SK-N-SH (cell line): ENCODE measurements around the gene UNCX. TPM values are rescaled to one million over a fixed set of nuclear protein-coding genes. Genes with fewer than 3 reads are reported as not detected.

Experiments
- CTCF ChIA-PET: fragments of 300-600, 350-600 bp; formaldehyde crosslinking; extraction: SDS; loops from one replicate; lab custom pipeline; 2021; lab: Yijun Ruan, JAX
- POLR2A ChIA-PET: fragments of 350-600 bp; sonication (Branson Sonifier 250); formaldehyde crosslinking; extraction: SDS; loops from one replicate; lab custom pipeline; 2020; ENCODE audit warnings: antibody characterized with exemption, inconsistent platforms; lab: Yijun Ruan, JAX
- DNase-seq: peaks from one replicate; pipeline ENCODE4 v3.0.0; 2012
- H2AFZ ChIP-seq: fragments of 200-600 bp; sonication (generic); 2 replicates; pipeline ENCODE4 v1.8.1; 2016; ENCODE audit warnings: antibody characterized with exemption, mild to moderate bottlenecking, low read depth
- H3F3A ChIP-seq: fragments of 200-600 bp; sonication (generic); replicated peaks from 2 replicates; pipeline ENCODE3; 2016; ENCODE audit warnings: antibody characterized with exemption, mild to moderate bottlenecking; ENCODE audit not compliant: insufficient read depth
- H3K27ac ChIP-seq, 2 experiments: fragments of 200-500 bp in 1 of 2; fragments of 200-600 bp in 1 of 2; sonication (Bioruptor generic) in 1 of 2; sonication (generic), shearing (Covaris generic) in 1 of 2; 2 replicates each; pipeline versions ENCODE4 v1.5.1 to v1.6.1; 2014 to 2016; ENCODE audit warnings: low read depth in 2 of 2, inconsistent platforms in 1 of 2, low read length in 1 of 2, mild to moderate bottlenecking in 1 of 2, mixed read lengths in 1 of 2
- H3K27me3 ChIP-seq: fragments of 200-600 bp; sonication (generic), shearing (Covaris generic); 2 replicates; pipeline ENCODE4 v1.6.1; 2016; ENCODE audit warnings: mixed run types; ENCODE audit not compliant: insufficient read depth
- H3K36me3 ChIP-seq, 2 experiments: fragments of 200-500 bp in 1 of 2; fragments of 200-600 bp in 1 of 2; sonication (Bioruptor generic) in 1 of 2; sonication (generic) in 1 of 2; replicated peaks in 1 of 2; 2 replicates each; pipeline versions ENCODE3 to v1.5.1; 2014 to 2016; ENCODE audit warnings: low read length in 1 of 2, mild to moderate bottlenecking in 1 of 2; ENCODE audit not compliant: insufficient read depth in 2 of 2, control insufficient read depth in 1 of 2
- H3K4me1 ChIP-seq, 2 experiments: fragments of 200-500 bp in 1 of 2; fragments of 200-600 bp in 1 of 2; sonication (Bioruptor generic) in 1 of 2; sonication (generic), shearing (Covaris generic) in 1 of 2; 2 replicates each; pipeline versions ENCODE4 v1.5.1 to v1.6.1; 2014 to 2016; ENCODE audit warnings: low read depth in 1 of 2, low read length in 1 of 2, mixed run types in 1 of 2; ENCODE audit not compliant: insufficient read depth in 2 of 2, control insufficient read depth in 1 of 2
- H3K4me2 ChIP-seq: fragments of 200-600 bp; sonication (generic), shearing (Covaris generic); 2 replicates; pipeline ENCODE4 v1.6.1; 2017; ENCODE audit warnings: mixed run types
- H3K4me3 ChIP-seq, 2 experiments: fragments of 200-500 bp in 1 of 2; fragments of 200-600 bp in 1 of 2; sonication (Bioruptor generic) in 1 of 2; sonication (generic), shearing (Covaris generic) in 1 of 2; 2 replicates each; pipeline versions ENCODE4 v1.5.1 to v1.8.1; 2014 to 2016; ENCODE audit warnings: low read depth in 2 of 2, inconsistent platforms in 1 of 2, low read length in 1 of 2, mild to moderate bottlenecking in 1 of 2, mixed read lengths in 1 of 2, moderate library complexity in 1 of 2
- H3K79me2 ChIP-seq: fragments of 200-600 bp; sonication (generic); 2 replicates; pipeline ENCODE4 v1.8.1; 2017; ENCODE audit warnings: mild to moderate bottlenecking; ENCODE audit not compliant: insufficient read depth
- H3K9ac ChIP-seq: fragments of 200-600 bp; sonication (generic); 2 replicates; pipeline ENCODE4 v1.6.1; 2017; ENCODE audit warnings: mixed run types
- H3K9me2 ChIP-seq: fragments of 200-600 bp; sonication (generic); 2 replicates; pipeline ENCODE4 v1.6.1; 2017; ENCODE audit warnings: mixed run types
- H3K9me3 ChIP-seq: fragments of 200-600 bp; sonication (generic); 2 replicates; pipeline ENCODE4 v1.6.1; 2017; ENCODE audit warnings: mixed run types, mild to moderate bottlenecking, moderate library complexity
- H4K20me1 ChIP-seq: fragments of 200-600 bp; sonication (generic); 2 replicates; pipeline ENCODE4 v1.6.1; 2017; ENCODE audit warnings: mild to moderate bottlenecking, mixed run types; ENCODE audit not compliant: insufficient read depth
- CHD2 ChIP-seq: fragments of 150-350 bp; IDR thresholded peaks from 2 replicates; pipeline ENCODE4 v1.6.1; 2018; ENCODE audit warnings: low read length; ENCODE audit not compliant: partially characterized antibody
- CTCF ChIP-seq: fragments of 200-600 bp; sonication (generic); IDR thresholded peaks from 2 replicates; pipeline ENCODE4 v1.6.1; 2017; ENCODE audit warnings: antibody characterized with exemption, mild to moderate bottlenecking, moderate library complexity
- EP300 ChIP-seq, 2 experiments: IDR thresholded peaks; 2 replicates each; pipeline versions ENCODE4 v1.4.0 to v1.6.1; 2012; ENCODE audit warnings: borderline replicate concordance in 1 of 2, low read depth in 1 of 2, low read length in 1 of 2
- EZH2phosphoT487 ChIP-seq: fragments of 200-600 bp; sonication (generic); IDR thresholded peaks from 2 replicates; pipeline ENCODE4 v1.6.1; 2017; ENCODE audit warnings: low read depth, mixed run types, mild to moderate bottlenecking, antibody characterized with exemption, moderate library complexity, borderline replicate concordance
- GABPA ChIP-seq: IDR thresholded peaks from 2 replicates; pipeline ENCODE4 v1.4.0; 2012; ENCODE audit warnings: low read depth, mild to moderate bottlenecking
- NRF1 ChIP-seq: IDR thresholded peaks from 2 replicates; pipeline ENCODE4 v1.6.1; 2012; ENCODE audit warnings: low read depth, mild to moderate bottlenecking, low read length
- PBX3 ChIP-seq: IDR thresholded peaks from 2 replicates; pipeline ENCODE4; 2012
- RAD21 ChIP-seq: IDR thresholded peaks from 2 replicates; pipeline ENCODE4 v1.6.1; 2012; ENCODE audit warnings: mild to moderate bottlenecking, low read length
- SIN3A ChIP-seq: IDR thresholded peaks from 2 replicates; pipeline ENCODE4 v1.6.1; 2012; ENCODE audit warnings: low read depth, mild to moderate bottlenecking, low read length, moderate library complexity, borderline replicate concordance
- TAF1 ChIP-seq: IDR thresholded peaks from 2 replicates; pipeline ENCODE4 v1.6.1; 2012; ENCODE audit warnings: low read depth, mild to moderate bottlenecking, low read length, moderate library complexity, borderline replicate concordance
- TEAD4 ChIP-seq: IDR thresholded peaks from 2 replicates; pipeline ENCODE4 v1.4.0; 2012; ENCODE audit warnings: mild to moderate bottlenecking, borderline replicate concordance; ENCODE audit not compliant: insufficient read depth
- USF1 ChIP-seq: IDR thresholded peaks from 2 replicates; pipeline ENCODE4 v1.4.0; 2012; ENCODE audit warnings: low read depth, borderline replicate concordance
- WGBS: methylation state at CpG from one replicate; pipeline ENCODE4 v1.1.6; 2017; ENCODE audit warnings: low lambda C conversion rate; 5-methylcytosine and 5-hydroxymethylcytosine counted together
- polyA plus RNA-seq, 3 experiments: library from polyadenylated mRNA; depleted of rRNA; stranded (reverse); fragments of >200 nt; gene quantifications; 2 replicates each; pipeline ENCODE4 v1.2.3, GENCODE V29; 2012
- TF ChIP-seq, protein P1 (sequence below): IDR thresholded peaks from 2 replicates; pipeline ENCODE4 v1.4.0; 2012; ENCODE audit warnings: low read depth, borderline replicate concordance
- TF ChIP-seq, protein P2 (sequence below): IDR thresholded peaks from 2 replicates; pipeline ENCODE4 v1.6.1; 2012; ENCODE audit warnings: mild to moderate bottlenecking, low read depth, low read length, moderate library complexity
- TF ChIP-seq, protein P3 (sequence below): IDR thresholded peaks from 2 replicates; pipeline ENCODE4 v1.4.0; 2012; ENCODE audit warnings: low read depth

The UNCX gene
- polyA plus RNA-seq, 1 of the 3 experiments (the other 2 are of a cell fraction): not detected

GRCh38 chr7:1244700-1245523 is 12.2 kb downstream of the UNCX start:
- TF ChIP-seq TEAD4 (no peak), USF1 (no peak), EZH2phosphoT487 (no peak), CHD2 (no peak)
- POLR2A ChIA-PET: no interaction called here
- Histone ChIP-seq H3K79me2 (no peaks in the 10 kb centered on the region), H3K9me3 (no peaks in the 10 kb centered on the region), H3K27ac (no peak overlapping the region), H3K4me1 (no peaks in the 10 kb centered on the region), H3K27me3 (peaks cover 95% of the 10 kb centered on the region), H3K36me3 (no peaks in the 10 kb centered on the region), H3K4me3 (no peak overlapping the region), H4K20me1 (peaks cover 60% of the 10 kb centered on the region), H3K9ac (no peak overlapping the region), H3F3A (peaks cover 16% of the 10 kb centered on the region), H2AFZ (no peak overlapping the region), H3K4me2 (no peak overlapping the region), H3K9me2 (no peaks in the 10 kb centered on the region)
- WGBS: 12% methylated on average over 14 of the region's 14 CpGs
- CTCF ChIA-PET: interaction anchor here (0.7 to 2.7 kb wide), 13 partner anchors 9 to 188 kb away, joined by 3 to 24 read pairs (median 3); partner anchors contain the start of gene UNCX
- no peak for DNase-seq

DNA sequence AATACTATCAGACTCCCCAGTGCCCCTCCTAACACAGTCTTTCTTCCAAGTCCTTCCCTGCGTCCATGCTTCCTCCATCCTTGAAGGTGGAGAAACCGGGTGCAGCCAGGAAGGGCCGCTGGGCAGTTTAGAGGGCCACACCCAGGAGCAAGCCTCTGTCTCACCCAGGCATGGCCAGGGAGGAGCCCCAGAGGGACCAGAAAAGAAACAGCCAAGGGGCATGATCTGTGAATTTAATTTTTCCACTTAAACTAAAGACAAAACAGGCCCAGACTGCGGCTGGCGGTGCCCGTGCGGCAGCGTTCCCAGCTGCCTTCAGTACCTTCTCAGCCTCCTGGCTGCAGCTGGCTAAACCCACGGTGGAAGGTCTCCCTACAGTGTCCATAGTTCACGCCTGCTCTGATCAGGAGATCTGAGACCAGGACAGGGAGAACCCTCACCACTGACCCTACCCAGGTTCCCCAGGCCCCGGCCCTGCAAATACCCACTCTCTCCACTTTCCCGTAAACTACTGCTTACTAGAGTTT is 12.9 kb downstream of the UNCX start:
- CTCF ChIA-PET: interaction anchor here (0.7 to 2.7 kb wide), 13 partner anchors 10 to 228 kb away, joined by 3 to 24 read pairs (median 3); partner anchors contain the start of gene UNCX
- Histone ChIP-seq H3K27me3 (peaks cover 95% of the 10 kb centered on the region), H3F3A (peaks cover 16% of the 10 kb centered on the region), H3K9me2 (no peaks in the 10 kb centered on the region), H3K27ac (no peak overlapping the region), H3K9ac (no peak overlapping the region), H3K4me1 (no peaks in the 10 kb centered on the region), H3K79me2 (no peaks in the 10 kb centered on the region), H2AFZ (no peak overlapping the region), H3K4me3 (no peak overlapping the region), H3K9me3 (no peaks in the 10 kb centered on the region), H3K36me3 (no peaks in the 10 kb centered on the region), H3K4me2 (no peak overlapping the region), H4K20me1 (peaks cover 60% of the 10 kb centered on the region)
- POLR2A ChIA-PET: no interaction called here
- no peak for DNase-seq
- WGBS: 6% methylated on average over 11 of the region's 12 CpGs
- no peak for TF ChIP-seq NRF1
- TF ChIP-seq EP300 (IDR thresholded peaks at IDR 0.05; ENCODE audit: borderline replicate concordance in 1 of 2, low read depth in 1 of 2, low read length in 1 of 2): no peak
- no peak for TF ChIP-seq SIN3A
- TF ChIP-seq GABPA: no peak
- TF ChIP-seq, protein P1, sequence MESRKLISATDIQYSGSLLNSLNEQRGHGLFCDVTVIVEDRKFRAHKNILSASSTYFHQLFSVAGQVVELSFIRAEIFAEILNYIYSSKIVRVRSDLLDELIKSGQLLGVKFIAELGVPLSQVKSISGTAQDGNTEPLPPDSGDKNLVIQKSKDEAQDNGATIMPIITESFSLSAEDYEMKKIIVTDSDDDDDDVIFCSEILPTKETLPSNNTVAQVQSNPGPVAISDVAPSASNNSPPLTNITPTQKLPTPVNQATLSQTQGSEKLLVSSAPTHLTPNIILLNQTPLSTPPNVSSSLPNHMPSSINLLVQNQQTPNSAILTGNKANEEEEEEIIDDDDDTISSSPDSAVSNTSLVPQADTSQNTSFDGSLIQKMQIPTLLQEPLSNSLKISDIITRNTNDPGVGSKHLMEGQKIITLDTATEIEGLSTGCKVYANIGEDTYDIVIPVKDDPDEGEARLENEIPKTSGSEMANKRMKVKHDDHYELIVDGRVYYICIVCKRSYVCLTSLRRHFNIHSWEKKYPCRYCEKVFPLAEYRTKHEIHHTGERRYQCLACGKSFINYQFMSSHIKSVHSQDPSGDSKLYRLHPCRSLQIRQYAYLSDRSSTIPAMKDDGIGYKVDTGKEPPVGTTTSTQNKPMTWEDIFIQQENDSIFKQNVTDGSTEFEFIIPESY: no peak
- TF ChIP-seq, protein P2, sequence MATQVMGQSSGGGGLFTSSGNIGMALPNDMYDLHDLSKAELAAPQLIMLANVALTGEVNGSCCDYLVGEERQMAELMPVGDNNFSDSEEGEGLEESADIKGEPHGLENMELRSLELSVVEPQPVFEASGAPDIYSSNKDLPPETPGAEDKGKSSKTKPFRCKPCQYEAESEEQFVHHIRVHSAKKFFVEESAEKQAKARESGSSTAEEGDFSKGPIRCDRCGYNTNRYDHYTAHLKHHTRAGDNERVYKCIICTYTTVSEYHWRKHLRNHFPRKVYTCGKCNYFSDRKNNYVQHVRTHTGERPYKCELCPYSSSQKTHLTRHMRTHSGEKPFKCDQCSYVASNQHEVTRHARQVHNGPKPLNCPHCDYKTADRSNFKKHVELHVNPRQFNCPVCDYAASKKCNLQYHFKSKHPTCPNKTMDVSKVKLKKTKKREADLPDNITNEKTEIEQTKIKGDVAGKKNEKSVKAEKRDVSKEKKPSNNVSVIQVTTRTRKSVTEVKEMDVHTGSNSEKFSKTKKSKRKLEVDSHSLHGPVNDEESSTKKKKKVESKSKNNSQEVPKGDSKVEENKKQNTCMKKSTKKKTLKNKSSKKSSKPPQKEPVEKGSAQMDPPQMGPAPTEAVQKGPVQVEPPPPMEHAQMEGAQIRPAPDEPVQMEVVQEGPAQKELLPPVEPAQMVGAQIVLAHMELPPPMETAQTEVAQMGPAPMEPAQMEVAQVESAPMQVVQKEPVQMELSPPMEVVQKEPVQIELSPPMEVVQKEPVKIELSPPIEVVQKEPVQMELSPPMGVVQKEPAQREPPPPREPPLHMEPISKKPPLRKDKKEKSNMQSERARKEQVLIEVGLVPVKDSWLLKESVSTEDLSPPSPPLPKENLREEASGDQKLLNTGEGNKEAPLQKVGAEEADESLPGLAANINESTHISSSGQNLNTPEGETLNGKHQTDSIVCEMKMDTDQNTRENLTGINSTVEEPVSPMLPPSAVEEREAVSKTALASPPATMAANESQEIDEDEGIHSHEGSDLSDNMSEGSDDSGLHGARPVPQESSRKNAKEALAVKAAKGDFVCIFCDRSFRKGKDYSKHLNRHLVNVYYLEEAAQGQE: no peak
- no peak for TF ChIP-seq PBX3
- TF ChIP-seq CTCF: no peak
- TF ChIP-seq, protein P3, sequence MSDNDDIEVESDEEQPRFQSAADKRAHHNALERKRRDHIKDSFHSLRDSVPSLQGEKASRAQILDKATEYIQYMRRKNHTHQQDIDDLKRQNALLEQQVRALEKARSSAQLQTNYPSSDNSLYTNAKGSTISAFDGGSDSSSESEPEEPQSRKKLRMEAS: no peak
- no peak for TF ChIP-seq TAF1
- no peak for TF ChIP-seq RAD21
